ENCODE data around the gene LUZP1.

DNA sequence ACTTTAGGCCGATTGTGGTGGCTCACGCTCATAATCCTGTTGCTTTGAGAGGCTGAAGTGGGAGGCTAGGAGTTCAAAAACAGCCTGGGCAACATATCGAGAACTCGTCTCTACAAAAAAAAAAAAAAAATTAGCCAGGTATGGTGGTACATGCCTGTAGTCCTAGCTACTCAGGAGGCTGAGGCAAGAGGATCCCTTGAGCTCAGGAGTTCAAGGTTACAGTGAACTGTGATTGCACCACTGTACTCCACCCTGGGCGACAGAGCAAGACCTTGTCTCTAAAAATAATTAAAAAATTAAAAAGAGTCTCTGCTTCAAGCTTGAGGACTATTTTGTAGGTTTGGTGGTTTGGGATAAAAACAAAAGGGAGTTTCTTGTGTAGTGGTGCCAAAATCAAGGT is 128.1 kb downstream of the LUZP1 start:
- TF ChIP-seq CTCF (IDR thresholded peaks at IDR 0.05) (no peak), POLR2A (IDR thresholded peaks at IDR 0.05) (no peak)

Measured in tibial nerve (tissue), 3 donors.